ENCODE results near the gene KIF2C.
A peak's percentile ranks its signal among the peaks of the same experiment; 100 is the strongest.
"Not testable (repeated sequence)": the region's sequence is repeated elsewhere in the genome, so short reads cannot be mapped to it uniquely, and the experiment has no call there.

Gene KIF2C

GRCh38 chr1:44720281-44720680 lies 19.4 kb upstream of the KIF2C start:
- DNase-seq: no peak

GRCh38 chr1:44721485-44722361 lies 17.9 kb upstream of the KIF2C start:
- peak; percentile 92 for DNase-seq

GRCh38 chr1:44723064-44723463 lies 16.6 kb upstream of the KIF2C start:
- DNase-seq: no peak

GRCh38 chr1:44723496-44724295 lies 15.9 kb upstream of the KIF2C start:
- no peak for DNase-seq

GRCh38 chr1:44724296-44724954 lies 15.2 kb upstream of the KIF2C start:
- no peak for DNase-seq

- no peak for DNase-seq
Measured at GRCh38 chr1:44724955-44725698, 14.5 kb upstream of the KIF2C start.

GRCh38 chr1:44730741-44731512 lies 8.7 kb upstream of the KIF2C start, which contains the start of gene RNU5D-1:
Gene RNU5D-1 (minus strand): TSS chr1:44731170.
- peak; percentile 98 for DNase-seq

GRCh38 chr1:44733365-44733764 lies 6.3 kb upstream of the KIF2C start:
- DNase-seq: peak; percentile 75

GRCh38 chr1:44733784-44734183 lies 5.9 kb upstream of the KIF2C start:
- no peak for DNase-seq

- no peak for DNase-seq
Measured at GRCh38 chr1:44735992-44736391, 3.6 kb upstream of the KIF2C start.

GRCh38 chr1:44738953-44739306 lies 707 bp upstream of the KIF2C start:
- DNase-seq: not testable (repeated sequence)

GRCh38 chr1:44740179-44740617 lies 561 bp downstream of the KIF2C start:
- no peak for DNase-seq

GRCh38 chr1:44743211-44743610 lies 3.6 kb downstream of the KIF2C start:
- DNase-seq: no peak

- no peak for DNase-seq
Measured at GRCh38 chr1:44747878-44748277, 8.2 kb downstream of the KIF2C start.

- DNase-seq: no peak
Measured at GRCh38 chr1:44757420-44757819, 17.8 kb downstream of the KIF2C start.

GRCh38 chr1:44759077-44759476 lies 19.4 kb downstream of the KIF2C start:
- no peak for DNase-seq

- DNase-seq: no peak
Measured at GRCh38 chr1:44760876-44761275, 21.2 kb downstream of the KIF2C start.

- not testable (repeated sequence) for DNase-seq
Measured at GRCh38 chr1:44766421-44766820, 26.8 kb downstream of the KIF2C start.

- peak; percentile 95 for DNase-seq
Measured at GRCh38 chr1:44775078-44775929, 35.7 kb downstream of the KIF2C start, which contains the start of gene RPS8. Gene RPS8 (plus strand): TSS chr1:44775540. CDS start chr1:44775597, 57 bp downstream.

- no peak for DNase-seq
Measured at GRCh38 chr1:44775930-44776729, 36.5 kb downstream of the KIF2C start.
